HL-60 (cell line): ENCODE results near the gene U2AF1L4.

Experiments used
- DNase-seq, 2 experiments: peaks; one replicate each; pipeline ENCODE4 v3.0.0-alpha.2; 2010 to 2020; ENCODE audit warnings: low read depth in 1 of 2, low spot score in 1 of 2
- H3K27ac ChIP-seq: fragments of 250-450 bp; sonication (Bioruptor Pico); replicated peaks from 2 replicates; pipeline ENCODE4 v1.5.1; 2020; ENCODE audit warnings: mild to moderate bottlenecking, moderate library complexity
- H3K27me3 ChIP-seq: fragments of 250-450 bp; sonication (Bioruptor Pico); 2 replicates; pipeline ENCODE4 v1.5.1; 2021; ENCODE audit warnings: mild to moderate bottlenecking, moderate library complexity; ENCODE audit not compliant: insufficient read depth, poor library complexity, severe bottlenecking
- H3K4me3 ChIP-seq: replicated peaks from 2 replicates; pipeline ENCODE4 v1.5.1; 2011; ENCODE audit warnings: mild to moderate bottlenecking, control low read depth, low read length; ENCODE audit not compliant: insufficient read depth
- CTCF ChIP-seq: IDR thresholded peaks from one replicate; pipeline ENCODE4 v1.5.1; 2011; ENCODE audit warnings: low read length, control low read depth, inconsistent platforms; ENCODE audit not compliant: insufficient read depth
- GABPA ChIP-seq: IDR thresholded peaks from 2 replicates; pipeline ENCODE4 v1.6.1; 2012; ENCODE audit warnings: low read depth
- POLR2AphosphoS5 ChIP-seq: IDR thresholded peaks from 2 replicates; pipeline ENCODE4 v1.6.1; 2012; ENCODE audit warnings: low read depth
- REST ChIP-seq: IDR thresholded peaks from 2 replicates; pipeline ENCODE4 v1.6.1; 2012; ENCODE audit warnings: low read depth; ENCODE audit not compliant: insufficient replicate concordance
- SPI1 ChIP-seq: IDR thresholded peaks from 2 replicates; pipeline ENCODE4 v1.6.1; 2012; ENCODE audit warnings: low read depth, mild to moderate bottlenecking, borderline replicate concordance

Gene U2AF1L4

GRCh38 chr19:35739275-35740107 lies 5.7 kb downstream of the U2AF1L4 start:
- TF ChIP-seq SPI1: no peak
- TF ChIP-seq GABPA: no peak
- TF ChIP-seq REST: no peak
- peak; percentile 38; the same call in 1 of the 2 replicates for TF ChIP-seq POLR2AphosphoS5
- TF ChIP-seq CTCF: no peak
- Histone ChIP-seq H3K27ac (no peak overlapping the region; the same call in 1 of the 2 replicates), H3K4me3 (peak overlapping the region; percentile 63), H3K27me3 (no peaks in the 10 kb centered on the region)
- no peak for DNase-seq

- Histone ChIP-seq H3K4me3 (no peak overlapping the region), H3K27me3 (no peaks in the 10 kb centered on the region), H3K27ac (no peak overlapping the region)
- TF ChIP-seq CTCF (no peak), GABPA (no peak), REST (no peak), POLR2AphosphoS5 (no peak)
- no peak for DNase-seq
Measured at GRCh38 chr19:35738887-35739229, 6.4 kb downstream of the U2AF1L4 start.

GRCh38 chr19:35738021-35738886 lies 7.0 kb downstream of the U2AF1L4 start:
- no peaks in the 10 kb centered on the region for H3K27me3 ChIP-seq
- no peak for TF ChIP-seq REST
- no peak for TF ChIP-seq CTCF
- no peak for TF ChIP-seq POLR2AphosphoS5
- no peak for TF ChIP-seq GABPA
- no peak for TF ChIP-seq SPI1
- no peak for DNase-seq
- no peak overlapping the region for H3K27ac ChIP-seq
- no peak overlapping the region for H3K4me3 ChIP-seq
